GM23338 (cell line): ENCODE results near the gene LHX3. TPM values are rescaled to one million over a fixed set of nuclear protein-coding genes. Genes with fewer than 3 reads are reported as not detected.

Experiments
- ATAC-seq: fragments of 200-7000 bp; cut with Tn5 transposase; 3 replicates; pipeline ENCODE4 v1.9.1; 2020
- DNase-seq: peaks from one replicate; pipeline ENCODE4 v3.0.0-alpha.2; 2015; ENCODE audit warnings: low spot score
- H2AFZ ChIP-seq: fragments of 200-600 bp; sonication (generic); 2 replicates; pipeline ENCODE4 v1.8.0; 2016; ENCODE audit warnings: antibody characterized with exemption, mild to moderate bottlenecking, moderate library complexity
- H3F3A ChIP-seq: fragments of 200-600 bp; sonication (generic); replicated peaks from 2 replicates; pipeline ENCODE4 v1.8.0; 2017; ENCODE audit warnings: antibody characterized with exemption, mixed run types, low read depth
- H3K27ac ChIP-seq: fragments of 200-600 bp; sonication (generic); 2 replicates; pipeline ENCODE4 v1.6.1; 2016; ENCODE audit warnings: low read depth
- H3K27me3 ChIP-seq: fragments of 200-600 bp; sonication (generic); 2 replicates; pipeline ENCODE4 v1.8.0; 2016; ENCODE audit warnings: mild to moderate bottlenecking, mixed run types, moderate library complexity; ENCODE audit not compliant: insufficient read depth
- H3K36me3 ChIP-seq: fragments of 200-600 bp; sonication (generic); 2 replicates; pipeline ENCODE4 v1.8.0; 2016; ENCODE audit warnings: mild to moderate bottlenecking; ENCODE audit not compliant: insufficient read depth
- H3K4me1 ChIP-seq: fragments of 200-600 bp; sonication (generic); 2 replicates; pipeline ENCODE4 v1.8.0; 2016; ENCODE audit warnings: mild to moderate bottlenecking, moderate library complexity; ENCODE audit not compliant: insufficient read depth
- H3K4me2 ChIP-seq: fragments of 200-600 bp; sonication (generic); 2 replicates; pipeline ENCODE4 v1.7.1; 2017; ENCODE audit warnings: mixed run types
- H3K4me3 ChIP-seq: fragments of 200-600 bp; sonication (generic); 2 replicates; pipeline ENCODE4 v1.6.1; 2016; ENCODE audit warnings: mixed run types
- H3K79me2 ChIP-seq: fragments of 200-600 bp; sonication (generic); replicated peaks from 2 replicates; pipeline ENCODE4 v1.8.0; 2017; ENCODE audit warnings: mild to moderate bottlenecking; ENCODE audit not compliant: insufficient read depth
- H3K9me2 ChIP-seq: fragments of 200-600 bp; sonication (generic); 2 replicates; pipeline ENCODE4 v1.8.0; 2017; ENCODE audit not compliant: insufficient read depth
- H4K20me1 ChIP-seq: fragments of 200-600 bp; sonication (generic); replicated peaks from 2 replicates; pipeline ENCODE4 v1.8.0; 2017; ENCODE audit warnings: mild to moderate bottlenecking; ENCODE audit not compliant: insufficient read depth
- H3K27ac Mint-ChIP-seq: 2 replicates; pipeline ENCODE4 v1.8.0; 2020; ENCODE audit warnings: inconsistent platforms, mild to moderate bottlenecking, moderate library complexity, mixed read lengths
- H3K27me3 Mint-ChIP-seq: 3 replicates; pipeline ENCODE4 v1.8.0; 2022; ENCODE audit warnings: low read depth, mild to moderate bottlenecking, moderate library complexity, mixed read lengths, inconsistent platforms; ENCODE audit not compliant: insufficient read depth, poor library complexity
- H3K36me3 Mint-ChIP-seq: 3 replicates; pipeline ENCODE4 v1.8.0; 2021; ENCODE audit warnings: low read depth, mild to moderate bottlenecking, inconsistent platforms, moderate library complexity, mixed read lengths
- H3K4me1 Mint-ChIP-seq: 3 replicates; pipeline ENCODE4 v1.8.0; 2020; ENCODE audit warnings: mild to moderate bottlenecking, inconsistent platforms, mixed read lengths
- H3K4me3 Mint-ChIP-seq: 3 replicates; pipeline ENCODE4 v1.8.0; 2021; ENCODE audit warnings: moderate library complexity, mild to moderate bottlenecking, inconsistent platforms, mixed read lengths
- H3K9me3 Mint-ChIP-seq: 3 replicates; pipeline ENCODE4 v1.8.0; 2020; ENCODE audit warnings: moderate library complexity, mild to moderate bottlenecking, inconsistent platforms, mixed read lengths
- CREB1 ChIP-seq: fragments of 250-450 bp; sonication (Bioruptor Pico); IDR thresholded peaks from 2 replicates; pipeline ENCODE4 v1.5.0; 2020; ENCODE audit warnings: low read depth, mild to moderate bottlenecking, moderate library complexity
- EZH2 ChIP-seq: fragments of 200-600 bp; sonication (generic); IDR thresholded peaks from one replicate; pipeline ENCODE4 v1.8.0; 2017; ENCODE audit warnings: antibody characterized with exemption, mild to moderate bottlenecking, low read depth; ENCODE audit not compliant: unreplicated experiment
- JUNB ChIP-seq: IDR thresholded peaks from one replicate; pipeline ENCODE4 v1.6.1; 2016; ENCODE audit warnings: antibody characterized with exemption; ENCODE audit not compliant: unreplicated experiment
- NANOG ChIP-seq: IDR thresholded peaks from 2 replicates; pipeline ENCODE4 v1.6.1; 2016; ENCODE audit warnings: antibody characterized with exemption, borderline replicate concordance
- POLR2AphosphoS5 ChIP-seq: IDR thresholded peaks from 2 replicates; pipeline ENCODE4 v1.6.1; 2016; ENCODE audit warnings: antibody characterized with exemption, low read depth
- STAT1 ChIP-seq: IDR thresholded peaks from one replicate; pipeline ENCODE4 v1.6.1; 2016; ENCODE audit warnings: antibody characterized with exemption; ENCODE audit not compliant: unreplicated experiment
- ZNF114 ChIP-seq: fragments of 250-450 bp; sonication (Bioruptor Pico); IDR thresholded peaks from 2 replicates; pipeline ENCODE4 v1.5.0; 2020; ENCODE audit warnings: mild to moderate bottlenecking, moderate library complexity
- ZNF331 ChIP-seq: fragments of 250-450 bp; sonication (Bioruptor Pico); IDR thresholded peaks from 2 replicates; pipeline ENCODE4 v1.5.0; 2020; ENCODE audit warnings: low read depth, mild to moderate bottlenecking, moderate library complexity
- polyA plus RNA-seq: library from polyadenylated mRNA; unstranded; fragments of >200 nt; fragmentation: Nextera tagmentation; extraction: Ambion mirVana; gene quantifications from 2 replicates; pipeline ENCODE4 v1.2.1, GENCODE V29; 2016
- total RNA-seq: library from RNA; depleted of rRNA; stranded (reverse); fragments of >200 nt; shearing (Covaris generic); gene quantifications from 2 replicates; pipeline ENCODE4 v1.2.3, GENCODE V29; 2014
- TF ChIP-seq, protein P1 (sequence below): IDR thresholded peaks from one replicate; pipeline ENCODE4 v1.6.1; 2018; ENCODE audit warnings: antibody characterized with exemption; ENCODE audit not compliant: unreplicated experiment
- TF ChIP-seq, protein P2 (sequence below), 2 experiments: fragments of 200-600 bp in 1 of 2; sonication (generic) in 1 of 2; conservative IDR thresholded peaks; 2 replicates each; pipeline versions ENCODE4 v1.5.1 to v1.6.1; 2016 to 2017; ENCODE audit warnings: antibody characterized with exemption in 2 of 2, low read depth in 2 of 2, mild to moderate bottlenecking in 2 of 2, moderate library complexity in 1 of 2

The LHX3 gene
- total and polyA plus RNA-seq, 2 experiments from 2014 or later = 0.08 TPM; not detected in 1

GRCh38 chr9:136247551-136247916, 42.6 kb upstream of the LHX3 start:
- H3K36me3 Mint-ChIP-seq = no peaks in the 10 kb centered on the region
- no peak overlapping the region for H3K4me3 Mint-ChIP-seq
- Histone ChIP-seq H2AFZ (no peak overlapping the region), H3K4me3 (no peak overlapping the region), H3K4me1 (peaks cover 21% of the 10 kb centered on the region), H3F3A (0 out of 2 replicates have a peak, but pooled peaks cover 5% of the 10 kb centered on the region), H4K20me1 (peaks cover 24% of the 10 kb centered on the region), H3K27ac (no peak overlapping the region), H3K27me3 (0 out of 2 replicates have a peak, but pooled peaks cover 8% of the 10 kb centered on the region), H3K4me2 (no peak overlapping the region), H3K9me2 (no peaks in the 10 kb centered on the region), H3K79me2 (peaks cover 25% of the 10 kb centered on the region), H3K36me3 (no peaks in the 10 kb centered on the region)
- TF ChIP-seq, protein P1, sequence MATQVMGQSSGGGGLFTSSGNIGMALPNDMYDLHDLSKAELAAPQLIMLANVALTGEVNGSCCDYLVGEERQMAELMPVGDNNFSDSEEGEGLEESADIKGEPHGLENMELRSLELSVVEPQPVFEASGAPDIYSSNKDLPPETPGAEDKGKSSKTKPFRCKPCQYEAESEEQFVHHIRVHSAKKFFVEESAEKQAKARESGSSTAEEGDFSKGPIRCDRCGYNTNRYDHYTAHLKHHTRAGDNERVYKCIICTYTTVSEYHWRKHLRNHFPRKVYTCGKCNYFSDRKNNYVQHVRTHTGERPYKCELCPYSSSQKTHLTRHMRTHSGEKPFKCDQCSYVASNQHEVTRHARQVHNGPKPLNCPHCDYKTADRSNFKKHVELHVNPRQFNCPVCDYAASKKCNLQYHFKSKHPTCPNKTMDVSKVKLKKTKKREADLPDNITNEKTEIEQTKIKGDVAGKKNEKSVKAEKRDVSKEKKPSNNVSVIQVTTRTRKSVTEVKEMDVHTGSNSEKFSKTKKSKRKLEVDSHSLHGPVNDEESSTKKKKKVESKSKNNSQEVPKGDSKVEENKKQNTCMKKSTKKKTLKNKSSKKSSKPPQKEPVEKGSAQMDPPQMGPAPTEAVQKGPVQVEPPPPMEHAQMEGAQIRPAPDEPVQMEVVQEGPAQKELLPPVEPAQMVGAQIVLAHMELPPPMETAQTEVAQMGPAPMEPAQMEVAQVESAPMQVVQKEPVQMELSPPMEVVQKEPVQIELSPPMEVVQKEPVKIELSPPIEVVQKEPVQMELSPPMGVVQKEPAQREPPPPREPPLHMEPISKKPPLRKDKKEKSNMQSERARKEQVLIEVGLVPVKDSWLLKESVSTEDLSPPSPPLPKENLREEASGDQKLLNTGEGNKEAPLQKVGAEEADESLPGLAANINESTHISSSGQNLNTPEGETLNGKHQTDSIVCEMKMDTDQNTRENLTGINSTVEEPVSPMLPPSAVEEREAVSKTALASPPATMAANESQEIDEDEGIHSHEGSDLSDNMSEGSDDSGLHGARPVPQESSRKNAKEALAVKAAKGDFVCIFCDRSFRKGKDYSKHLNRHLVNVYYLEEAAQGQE = no peak
- TF ChIP-seq, protein P2, sequence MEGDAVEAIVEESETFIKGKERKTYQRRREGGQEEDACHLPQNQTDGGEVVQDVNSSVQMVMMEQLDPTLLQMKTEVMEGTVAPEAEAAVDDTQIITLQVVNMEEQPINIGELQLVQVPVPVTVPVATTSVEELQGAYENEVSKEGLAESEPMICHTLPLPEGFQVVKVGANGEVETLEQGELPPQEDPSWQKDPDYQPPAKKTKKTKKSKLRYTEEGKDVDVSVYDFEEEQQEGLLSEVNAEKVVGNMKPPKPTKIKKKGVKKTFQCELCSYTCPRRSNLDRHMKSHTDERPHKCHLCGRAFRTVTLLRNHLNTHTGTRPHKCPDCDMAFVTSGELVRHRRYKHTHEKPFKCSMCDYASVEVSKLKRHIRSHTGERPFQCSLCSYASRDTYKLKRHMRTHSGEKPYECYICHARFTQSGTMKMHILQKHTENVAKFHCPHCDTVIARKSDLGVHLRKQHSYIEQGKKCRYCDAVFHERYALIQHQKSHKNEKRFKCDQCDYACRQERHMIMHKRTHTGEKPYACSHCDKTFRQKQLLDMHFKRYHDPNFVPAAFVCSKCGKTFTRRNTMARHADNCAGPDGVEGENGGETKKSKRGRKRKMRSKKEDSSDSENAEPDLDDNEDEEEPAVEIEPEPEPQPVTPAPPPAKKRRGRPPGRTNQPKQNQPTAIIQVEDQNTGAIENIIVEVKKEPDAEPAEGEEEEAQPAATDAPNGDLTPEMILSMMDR (conservative IDR thresholded peaks at IDR 0.05; ENCODE audit: low read depth in 2 of 2) = no peak
- TF ChIP-seq NANOG = no peak
- TF ChIP-seq ZNF331 (CRISPR knock-in tag) = no peak
- TF ChIP-seq POLR2AphosphoS5 = no peak
- TF ChIP-seq EZH2 = no peak
- no peak for TF ChIP-seq CREB1 (CRISPR knock-in tag)
- TF ChIP-seq ZNF114 (CRISPR knock-in tag) = no peak
- no peak for TF ChIP-seq STAT1
- H3K9me3 Mint-ChIP-seq = no peaks in the 10 kb centered on the region
- no peak overlapping the region for H3K27ac Mint-ChIP-seq
- DNase-seq (no peak), ATAC-seq (no peak)
- peaks cover 27% of the 10 kb centered on the region for H3K27me3 Mint-ChIP-seq
- H3K4me1 Mint-ChIP-seq = peaks cover 40% of the 10 kb centered on the region

DNA sequence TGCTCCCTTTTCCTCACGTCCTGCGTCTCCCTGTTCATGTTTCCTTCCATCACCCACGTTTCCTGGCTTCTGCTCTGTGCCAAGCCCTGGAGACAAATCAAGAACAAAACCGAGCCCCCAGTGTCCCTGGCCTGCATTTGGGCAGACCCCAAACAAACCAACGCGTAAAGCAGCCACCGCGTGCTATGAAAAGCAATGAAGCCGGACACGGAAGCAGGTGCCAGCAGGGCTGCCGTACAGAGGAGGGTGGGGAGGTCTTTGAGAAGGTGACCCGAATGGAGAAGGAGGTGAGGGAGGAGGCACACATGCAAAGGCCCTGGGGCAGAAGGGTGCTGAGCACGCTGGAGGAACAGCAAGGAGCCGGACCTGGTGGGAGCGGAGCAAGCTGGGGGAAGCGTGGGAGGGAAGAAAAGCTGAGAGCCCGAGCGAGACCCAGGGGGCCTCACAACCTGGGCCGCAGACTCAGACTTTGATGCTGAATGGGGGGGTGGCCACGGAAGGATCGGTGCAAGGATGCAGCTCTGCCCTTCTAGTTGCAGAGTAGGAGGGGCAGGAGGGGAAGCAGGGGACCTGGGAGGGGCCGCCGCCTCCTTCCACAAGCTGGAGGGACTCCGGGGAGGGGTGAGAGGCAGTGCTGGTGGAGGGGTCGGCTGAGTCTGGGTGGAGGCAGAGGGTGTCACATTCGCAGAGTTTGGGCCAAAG, 42.1 kb upstream of the LHX3 start:
- H3K4me1 ChIP-seq = peaks cover 21% of the 10 kb centered on the region
- H3K27ac ChIP-seq = no peak overlapping the region
- H3K79me2 ChIP-seq = peaks cover 30% of the 10 kb centered on the region
- DNase-seq (no peak), ATAC-seq (no peak)
- H2AFZ ChIP-seq = no peak overlapping the region
- H3K27me3 Mint-ChIP-seq = peaks cover 27% of the 10 kb centered on the region
- no peak overlapping the region for H3K4me3 Mint-ChIP-seq
- peaks cover 29% of the 10 kb centered on the region for H4K20me1 ChIP-seq
- H3K27ac Mint-ChIP-seq = no peak overlapping the region
- H3K27me3 ChIP-seq = 0 out of 2 replicates have a peak, but pooled peaks cover 8% of the 10 kb centered on the region
- H3K4me3 ChIP-seq = no peak overlapping the region
- peaks cover 41% of the 10 kb centered on the region for H3K4me1 Mint-ChIP-seq
- H3F3A ChIP-seq = 0 out of 2 replicates have a peak, but pooled peaks cover 5% of the 10 kb centered on the region
- TF ChIP-seq EZH2 (no peak), POLR2AphosphoS5 (no peak), ZNF114 (CRISPR knock-in tag) (no peak), ZNF331 (CRISPR knock-in tag) (no peak), JUNB (no peak), NANOG (no peak), STAT1 (no peak), CREB1 (CRISPR knock-in tag) (no peak)
- TF ChIP-seq, protein P1 = no peak
- H3K36me3 Mint-ChIP-seq = no peaks in the 10 kb centered on the region
- no peaks in the 10 kb centered on the region for H3K36me3 ChIP-seq
- H3K4me2 ChIP-seq = no peak overlapping the region
- no peaks in the 10 kb centered on the region for H3K9me2 ChIP-seq
- H3K9me3 Mint-ChIP-seq = no peaks in the 10 kb centered on the region
